ENCODE results near the gene CDH20.

The CDH20 gene

GRCh38 chr18:61333271-61333745 lies at the start of gene CDH20:
CDH20 (plus strand) TSS chr18:61333430.
- no peak for DNase-seq (ENCODE audit: low read depth in 1 of 2, low spot score in 1 of 2)

- DNase-seq (ENCODE audit: low read depth in 1 of 2, low spot score in 1 of 2) = no peak
These were observed 49.2 kb upstream of the CDH20 start for GRCh38 chr18:61284039-61284438.

- no peak for DNase-seq (ENCODE audit: low read depth in 1 of 2, low spot score in 1 of 2)
These were observed 47.5 kb upstream of the CDH20 start for GRCh38 chr18:61285777-61286176.

GRCh38 chr18:61286867-61287266 lies 46.4 kb upstream of the CDH20 start:
- DNase-seq (ENCODE audit: low read depth in 1 of 2, low spot score in 1 of 2) = no peak

GRCh38 chr18:61290616-61291015 lies 42.6 kb upstream of the CDH20 start:
- no peak for DNase-seq (ENCODE audit: low read depth in 1 of 2, low spot score in 1 of 2)

- DNase-seq (ENCODE audit: low read depth in 1 of 2, low spot score in 1 of 2) = no peak
These were observed 40.8 kb upstream of the CDH20 start for GRCh38 chr18:61292280-61293035.

GRCh38 chr18:61295153-61295552 lies 38.1 kb upstream of the CDH20 start:
- DNase-seq (ENCODE audit: low read depth in 1 of 2, low spot score in 1 of 2) = no peak

GRCh38 chr18:61308004-61308403 lies 25.2 kb upstream of the CDH20 start:
- DNase-seq (ENCODE audit: low read depth in 1 of 2, low spot score in 1 of 2) = no peak

GRCh38 chr18:61308795-61309393 lies 24.3 kb upstream of the CDH20 start:
- DNase-seq (ENCODE audit: low read depth in 1 of 2, low spot score in 1 of 2) = no peak

- no peak for DNase-seq (ENCODE audit: low read depth in 1 of 2, low spot score in 1 of 2)
These were observed 10.9 kb upstream of the CDH20 start for GRCh38 chr18:61322265-61322873.

GRCh38 chr18:61323951-61324350 lies 9.3 kb upstream of the CDH20 start:
- DNase-seq (ENCODE audit: low read depth in 1 of 2, low spot score in 1 of 2) = no peak

- no peak for DNase-seq (ENCODE audit: low read depth in 1 of 2, low spot score in 1 of 2)
These were observed 6.8 kb upstream of the CDH20 start for GRCh38 chr18:61326407-61326806.

GRCh38 chr18:61329398-61329797 lies 3.8 kb upstream of the CDH20 start:
- DNase-seq (ENCODE audit: low read depth in 1 of 2, low spot score in 1 of 2) = no peak

GRCh38 chr18:61331051-61331450 lies 2.2 kb upstream of the CDH20 start:
- DNase-seq (ENCODE audit: low read depth in 1 of 2, low spot score in 1 of 2) = no peak

- DNase-seq (ENCODE audit: low read depth in 1 of 2, low spot score in 1 of 2) = no peak
These were observed 688 bp downstream of the CDH20 start for GRCh38 chr18:61333746-61334490.

GRCh38 chr18:61334491-61334850 lies 1.2 kb downstream of the CDH20 start:
- no peak for DNase-seq (ENCODE audit: low read depth in 1 of 2, low spot score in 1 of 2)

- DNase-seq (ENCODE audit: low read depth in 1 of 2, low spot score in 1 of 2) = no peak
These were observed 1.9 kb downstream of the CDH20 start for GRCh38 chr18:61334951-61335683.

GRCh38 chr18:61335684-61336555 lies 2.7 kb downstream of the CDH20 start:
- DNase-seq (ENCODE audit: low read depth in 1 of 2, low spot score in 1 of 2) = no peak

- DNase-seq (ENCODE audit: low read depth in 1 of 2, low spot score in 1 of 2) = no peak
These were observed 3.5 kb downstream of the CDH20 start for GRCh38 chr18:61336766-61337165.

- no peak for DNase-seq (ENCODE audit: low read depth in 1 of 2, low spot score in 1 of 2)
These were observed 4.3 kb downstream of the CDH20 start for GRCh38 chr18:61337527-61337926.

All from activated CD4-positive, alpha-beta T cell treated with anti-CD3 and anti-CD28 coated beads, Interleukin-2, amount 50 U/mL, for 24 hours (primary cell).